Esophagus muscularis mucosa (tissue), 3 donors: ENCODE data around the gene MATN1.

Experiments used
- CTCF ChIP-seq, 3 experiments: fragments of 200-600 bp in 2 of 3; fragments of 450-650 bp in 1 of 3; sonication (generic) in 2 of 3; IDR thresholded peaks; one replicate each; pipeline ENCODE4 v1.5.1; 2017 to 2019; ENCODE audit warnings: antibody characterized with exemption in 3 of 3, mild to moderate bottlenecking in 2 of 3, moderate library complexity in 1 of 3
- POLR2A ChIP-seq: fragments of 450-650 bp; IDR thresholded peaks from one replicate; pipeline ENCODE4 v1.6.1; 2017; ENCODE audit warnings: antibody characterized with exemption, moderate library complexity, mild to moderate bottlenecking, low read depth
- POLR2AphosphoS5 ChIP-seq, 2 donors: sonication (generic); formaldehyde crosslinking; IDR thresholded peaks; one replicate each; pipeline ENCODE4 v1.6.1; 2017; ENCODE audit warnings: antibody characterized with exemption in 2 of 2

- TF ChIP-seq POLR2A (no peak), CTCF (IDR thresholded peaks at IDR 0.05) (no peak), POLR2AphosphoS5 (IDR thresholded peaks at IDR 0.05) (no peak)
Observed at GRCh38 chr1:30663596-30664091, 59.7 kb downstream of the MATN1 start.
